Stimulated activated CD4-positive, alpha-beta T cell treated with anti-CD3 and anti-CD28 coated beads, TNF-alpha, amount 100 ng/mL, for 1 hour (primary cell): ENCODE results near the gene SLC37A1.

ENCODE experiments used
- DNase-seq, 3 donors: peaks; one replicate each; pipeline ENCODE4 v3.0.0-alpha.2; 2020; ENCODE audit warnings: low read depth in 3 of 3, low spot score in 1 of 3

SLC37A1 gene

GRCh38 chr21:42525676-42526378, 12.2 kb downstream of the SLC37A1 start:
- no peak for DNase-seq

GRCh38 chr21:42526379-42526727, 12.7 kb downstream of the SLC37A1 start:
- DNase-seq: no peak

GRCh38 chr21:42527127-42527488, 13.5 kb downstream of the SLC37A1 start:
- DNase-seq: no peak

- DNase-seq: peak in 1 of 3 donors; percentile 8
Observed at GRCh38 chr21:42527489-42528158, 14.0 kb downstream of the SLC37A1 start.

- no peak for DNase-seq
Observed at GRCh38 chr21:42530167-42530518, 16.5 kb downstream of the SLC37A1 start.

GRCh38 chr21:42531771-42532170, 18.1 kb downstream of the SLC37A1 start:
- no peak for DNase-seq

- no peak for DNase-seq
Observed at GRCh38 chr21:42532466-42533181, 19.0 kb downstream of the SLC37A1 start.

GRCh38 chr21:42533306-42533962, 19.8 kb downstream of the SLC37A1 start:
- no peak for DNase-seq

- DNase-seq: no peak
Observed at GRCh38 chr21:42533963-42534355, 20.3 kb downstream of the SLC37A1 start.

GRCh38 chr21:42534421-42535378, 21.0 kb downstream of the SLC37A1 start:
- no peak for DNase-seq

- no peak for DNase-seq
Observed at GRCh38 chr21:42535602-42536171, 22.0 kb downstream of the SLC37A1 start.

GRCh38 chr21:42536601-42537000, 22.9 kb downstream of the SLC37A1 start:
- DNase-seq: no peak

- DNase-seq: no peak
Observed at GRCh38 chr21:42537106-42537742, 23.6 kb downstream of the SLC37A1 start.

- no peak for DNase-seq
Observed at GRCh38 chr21:42538479-42539275, 25.0 kb downstream of the SLC37A1 start.

- no peak for DNase-seq
Observed at GRCh38 chr21:42539342-42539741, 25.7 kb downstream of the SLC37A1 start.

- DNase-seq: no peak
Observed at GRCh38 chr21:42539931-42540343, 26.3 kb downstream of the SLC37A1 start.

GRCh38 chr21:42540396-42540795, 26.7 kb downstream of the SLC37A1 start:
- DNase-seq: no peak

GRCh38 chr21:42541174-42541573, 27.5 kb downstream of the SLC37A1 start:
- DNase-seq: no peak

- DNase-seq: no peak
Observed at GRCh38 chr21:42541618-42542017, 28.0 kb downstream of the SLC37A1 start.
